NB4 (cell line): ENCODE data around the gene SLC25A17.

Experiments used
- DNase-seq: peaks from one replicate; pipeline ENCODE4 v3.0.0; 2010; ENCODE audit warnings: low read depth
- H3K4me3 ChIP-seq: one replicate; pipeline ENCODE4 v1.5.1; 2011; ENCODE audit warnings: mild to moderate bottlenecking, low read depth, low read length, moderate library complexity
- CTCF ChIP-seq: IDR thresholded peaks from one replicate; pipeline ENCODE4 v1.5.1; 2012; ENCODE audit warnings: low read depth, low read length
- MAX ChIP-seq: IDR thresholded peaks from 2 replicates; pipeline ENCODE4 v1.6.1; 2011; ENCODE audit warnings: low read depth, low read length
- MYC ChIP-seq: IDR thresholded peaks from 2 replicates; pipeline ENCODE4 v1.6.1; 2011; ENCODE audit warnings: low read depth, low read length
- POLR2A ChIP-seq: IDR thresholded peaks from 2 replicates; pipeline ENCODE4 v1.6.1; 2011; ENCODE audit warnings: mild to moderate bottlenecking; ENCODE audit not compliant: insufficient read length; ENCODE audit errors: extremely low read depth

SLC25A17 gene

GRCh38 chr22:40732999-40733292 lies 86.2 kb downstream of the SLC25A17 start:
- H3K4me3 ChIP-seq, result no peak overlapping the region
- no peak for DNase-seq
- no peak for TF ChIP-seq MYC

- no peak for DNase-seq
- no peak for TF ChIP-seq MAX
- H3K4me3 ChIP-seq, result no peak overlapping the region
These were observed 89.9 kb downstream of the SLC25A17 start for GRCh38 chr22:40729284-40729683.

- TF ChIP-seq MAX, result no peak
- TF ChIP-seq CTCF, result no peak
- no peak for TF ChIP-seq POLR2A
- no peak for TF ChIP-seq MYC
- DNase-seq, result no peak
- no peak overlapping the region for H3K4me3 ChIP-seq
These were observed 90.4 kb downstream of the SLC25A17 start for GRCh38 chr22:40728731-40729189.

- TF ChIP-seq MYC, result no peak
- H3K4me3 ChIP-seq, result no peak overlapping the region
- no peak for DNase-seq
These were observed 91.1 kb downstream of the SLC25A17 start for GRCh38 chr22:40727964-40728615.

GRCh38 chr22:40727070-40727963 lies 91.8 kb downstream of the SLC25A17 start:
- no peak for TF ChIP-seq MAX
- no peak for TF ChIP-seq CTCF
- TF ChIP-seq POLR2A, result no peak
- no peak for TF ChIP-seq MYC
- no peak for DNase-seq
- H3K4me3 ChIP-seq, result no peak overlapping the region

- H3K4me3 ChIP-seq, result no peak overlapping the region
- no peak for DNase-seq
- TF ChIP-seq POLR2A, result no peak
- TF ChIP-seq CTCF, result no peak
- no peak for TF ChIP-seq MAX
- TF ChIP-seq MYC, result no peak
These were observed 92.6 kb downstream of the SLC25A17 start for GRCh38 chr22:40726514-40726913.

- no peak overlapping the region for H3K4me3 ChIP-seq
- no peak for DNase-seq
- TF ChIP-seq MAX (no peak), MYC (no peak), POLR2A (no peak), CTCF (no peak)
These were observed 95.7 kb downstream of the SLC25A17 start for GRCh38 chr22:40723396-40723933.
